ENCODE data around the gene UVRAG.
"Not testable (repeated sequence)": the region's sequence is repeated elsewhere in the genome, so short reads cannot be mapped to it uniquely, and the experiment has no call there.

UVRAG gene

DNA sequence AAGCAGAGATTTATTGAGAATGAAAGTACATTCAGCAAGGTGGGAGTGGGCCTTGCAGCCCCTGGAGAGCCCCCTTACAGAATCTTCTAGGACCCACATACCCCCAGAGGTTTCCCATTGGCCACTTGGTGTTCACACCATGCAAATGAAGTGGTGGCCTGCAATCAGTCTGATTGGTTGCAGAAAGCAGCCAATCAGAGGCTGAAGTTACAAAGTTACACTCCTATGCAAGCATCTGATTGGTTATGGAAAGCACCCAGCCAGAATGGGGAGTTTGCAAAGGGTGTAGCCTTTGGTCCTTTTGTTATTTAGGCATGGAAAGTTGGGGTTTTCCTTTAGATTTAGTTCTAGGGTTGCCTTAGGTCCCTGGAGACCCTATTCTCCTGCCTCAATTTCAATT, 34.9 kb downstream of the UVRAG start:
- no peak for DNase-seq

DNA sequence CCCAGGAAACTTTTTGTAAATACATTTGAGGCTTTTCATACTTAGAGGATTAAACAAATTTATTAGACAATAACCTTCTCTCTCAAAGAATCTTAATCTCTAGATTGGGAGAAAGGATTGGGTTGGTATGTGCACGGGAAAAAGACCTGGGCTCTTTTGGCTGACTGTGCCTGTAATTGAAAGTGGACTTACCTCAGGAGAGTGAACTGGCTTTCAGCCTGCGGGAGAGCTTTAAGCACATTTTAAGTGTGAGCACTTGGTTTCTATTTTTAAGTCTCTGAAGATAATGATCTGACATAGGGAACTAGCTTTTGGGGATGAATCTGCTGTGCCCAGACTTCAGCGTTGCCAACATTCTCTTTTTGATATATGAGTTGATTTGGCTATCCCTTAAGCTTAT, 35.8 kb downstream of the UVRAG start:
- no peak for DNase-seq

DNA sequence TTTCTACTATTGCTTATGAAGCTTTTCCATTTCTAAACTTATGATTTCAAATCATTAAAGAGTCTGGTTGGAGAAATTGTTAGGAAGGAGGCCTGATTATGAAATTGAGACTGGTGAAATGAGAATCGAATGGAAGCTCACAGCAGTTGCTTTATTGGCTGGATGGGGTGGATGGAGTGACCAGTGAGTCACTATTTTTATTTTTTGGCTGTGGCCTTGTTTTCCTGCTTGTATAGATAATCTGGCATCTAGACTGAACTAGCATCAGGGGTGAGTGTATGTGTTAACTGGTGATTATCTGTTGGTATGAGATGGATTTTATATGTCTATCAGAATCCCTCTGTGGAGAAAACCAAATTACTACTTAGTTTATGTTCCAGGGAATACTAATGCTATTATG, 36.2 kb downstream of the UVRAG start:
- no peak for DNase-seq

DNA sequence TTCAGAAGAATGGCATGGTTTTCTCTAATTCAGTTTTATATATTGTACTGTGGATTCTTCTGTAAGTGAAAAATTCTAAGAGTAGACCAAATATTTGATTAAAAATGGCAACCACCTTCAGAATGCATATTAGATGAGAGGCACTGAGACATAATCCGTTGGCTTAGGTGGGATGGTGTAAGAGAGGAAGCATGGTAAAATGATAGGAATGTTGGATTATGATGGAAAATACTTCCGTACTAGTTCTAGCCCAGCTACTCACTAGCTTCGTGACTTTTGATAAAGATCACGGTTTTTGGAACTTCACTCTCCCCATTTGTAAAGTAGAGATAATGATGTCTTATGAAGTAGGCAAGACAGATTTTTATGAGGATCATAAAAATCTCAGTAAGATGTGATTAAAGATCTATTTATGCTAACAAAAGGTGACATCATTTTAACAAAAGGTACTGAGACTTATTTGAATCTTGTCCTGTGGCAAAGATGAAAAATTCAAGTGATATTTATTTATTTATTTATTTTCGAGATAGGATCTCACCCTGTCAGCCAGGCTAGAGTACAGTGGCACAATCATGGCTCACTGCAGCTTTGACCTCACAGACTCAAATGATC, 37.5 kb downstream of the UVRAG start:
- no peak for DNase-seq

DNA sequence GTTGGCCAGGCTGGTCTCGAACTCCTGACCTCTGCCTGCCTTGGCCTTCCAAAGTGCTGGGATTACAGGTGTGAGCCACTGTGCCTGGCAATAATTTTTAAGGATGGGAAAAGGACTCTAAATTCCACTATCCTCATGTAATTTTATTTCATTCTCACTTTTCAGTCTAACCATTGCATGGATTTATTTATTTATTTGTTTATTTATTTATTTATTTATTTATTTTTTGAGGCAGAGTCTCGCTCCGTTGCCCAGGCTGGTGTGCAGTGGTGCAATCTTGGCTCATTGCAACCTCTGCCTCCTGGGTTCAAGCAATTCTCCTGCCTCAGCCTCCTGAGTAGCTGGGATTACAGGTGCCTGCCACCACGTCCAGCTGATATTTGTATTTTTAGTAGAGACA, 38.6 kb downstream of the UVRAG start:
- DNase-seq: not testable (repeated sequence)

DNA sequence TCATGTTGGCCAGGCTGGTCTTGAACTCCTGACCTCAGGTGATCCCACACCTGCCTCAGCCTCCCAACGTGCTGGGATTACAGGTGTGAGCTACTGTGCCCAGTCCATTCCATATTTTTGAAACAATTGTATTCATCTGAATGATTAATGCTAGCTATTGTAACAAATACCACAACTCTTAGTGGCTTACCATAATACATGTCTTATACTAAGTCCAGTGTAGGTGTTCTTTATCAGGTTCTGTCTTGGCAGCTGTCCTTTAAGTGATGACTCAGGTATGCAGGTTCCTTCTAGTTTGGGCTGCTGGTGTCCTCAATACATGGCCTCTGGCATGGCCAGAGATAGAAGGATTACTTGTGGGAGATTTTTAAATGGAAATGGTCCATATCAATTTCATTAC, 39.0 kb downstream of the UVRAG start:
- DNase-seq: no peak

DNA sequence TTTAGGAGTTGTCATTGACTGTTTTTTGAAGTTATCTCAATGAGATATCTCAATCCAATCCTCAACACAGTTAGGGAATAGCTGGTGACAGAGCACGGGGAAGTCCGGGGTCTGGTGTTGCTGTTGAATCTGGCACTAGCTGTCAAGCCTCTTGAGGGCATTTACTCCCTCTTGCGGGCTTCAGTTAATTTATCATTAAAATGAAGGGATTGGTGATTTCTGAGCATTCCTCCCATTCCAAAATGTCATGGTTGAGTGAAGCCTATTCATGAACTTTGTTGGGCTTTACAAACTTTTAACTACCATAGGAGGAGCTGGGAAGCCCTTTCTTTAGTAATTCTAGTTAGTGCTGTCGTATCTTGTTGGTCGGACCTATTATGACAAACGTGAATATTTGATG, 40.2 kb downstream of the UVRAG start:
- no peak for DNase-seq

DNA sequence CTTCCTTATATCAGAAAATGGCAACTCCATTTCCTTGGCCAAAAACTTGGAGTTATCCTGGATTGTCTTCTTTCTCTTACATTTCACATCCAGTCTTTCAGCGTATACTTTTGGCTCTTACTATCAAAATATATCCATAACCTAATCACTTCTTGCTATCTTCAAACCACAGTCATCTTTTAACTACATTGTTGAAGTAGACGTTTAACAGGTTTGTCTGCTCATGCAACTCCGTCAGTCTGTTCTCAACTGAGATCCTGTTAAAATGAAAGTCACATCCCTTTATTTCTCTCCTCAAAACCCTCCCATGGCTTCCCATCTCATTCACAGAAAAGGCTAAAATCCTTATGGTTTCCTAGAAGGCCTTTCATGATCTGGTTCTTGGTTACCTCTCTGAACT, 41.9 kb downstream of the UVRAG start:
- DNase-seq: no peak

DNA sequence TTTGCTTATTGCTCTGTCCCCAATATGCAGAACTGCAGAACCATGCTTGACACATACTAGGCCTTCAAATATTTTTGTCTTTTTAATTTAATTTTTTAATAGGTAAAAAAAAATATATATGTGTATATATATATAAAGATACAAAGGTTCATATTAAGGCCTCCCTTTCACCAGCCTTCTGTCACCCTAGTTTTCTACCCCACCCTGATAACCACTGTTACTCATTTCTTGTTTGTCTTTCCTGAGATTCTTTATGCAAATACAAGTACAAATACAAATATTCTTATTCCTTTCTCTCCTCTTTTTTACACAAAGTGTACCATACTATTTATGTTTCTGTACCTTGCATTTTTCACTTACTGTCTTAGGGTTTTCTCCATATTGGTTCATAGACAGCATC, 43.0 kb downstream of the UVRAG start:
- no peak for DNase-seq

DNA sequence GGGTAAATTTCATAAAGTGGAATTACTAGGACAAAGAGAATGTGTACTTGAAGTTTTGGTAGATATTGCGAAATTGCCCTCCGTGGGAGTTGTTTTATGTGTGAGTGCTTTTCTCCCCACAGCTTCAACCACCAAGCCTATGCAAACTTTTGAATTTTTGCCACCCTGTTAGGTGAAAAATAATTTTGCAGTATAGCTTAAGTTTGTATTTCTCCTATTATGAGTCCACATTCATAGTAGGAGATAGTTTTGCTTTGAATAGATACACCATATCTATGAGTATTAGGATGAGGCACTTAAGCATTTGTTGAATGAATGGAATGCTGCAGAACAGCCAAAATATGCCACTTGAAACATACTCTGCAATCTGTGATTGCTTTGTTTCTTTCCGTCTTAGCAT, 43.6 kb downstream of the UVRAG start:
- no peak for DNase-seq

DNA sequence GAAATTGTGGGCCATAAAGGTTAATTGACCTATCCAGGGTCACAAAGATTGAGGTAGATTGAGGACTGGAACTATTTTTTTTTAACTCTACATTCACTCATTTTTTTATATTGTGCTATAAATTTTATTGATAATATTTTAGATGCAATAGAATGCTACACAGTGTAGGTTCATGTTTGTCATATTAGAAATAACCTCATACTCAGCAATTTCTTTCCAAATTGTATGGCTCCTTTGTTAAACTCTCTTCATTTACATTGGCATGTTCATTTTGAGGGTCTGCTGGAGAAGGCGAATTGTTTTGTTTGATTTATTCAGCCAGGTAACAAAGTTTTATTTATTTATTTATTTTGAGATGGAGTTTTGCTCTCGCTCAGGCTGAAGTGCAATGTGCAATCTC, 44.6 kb downstream of the UVRAG start:
- no peak for DNase-seq

DNA sequence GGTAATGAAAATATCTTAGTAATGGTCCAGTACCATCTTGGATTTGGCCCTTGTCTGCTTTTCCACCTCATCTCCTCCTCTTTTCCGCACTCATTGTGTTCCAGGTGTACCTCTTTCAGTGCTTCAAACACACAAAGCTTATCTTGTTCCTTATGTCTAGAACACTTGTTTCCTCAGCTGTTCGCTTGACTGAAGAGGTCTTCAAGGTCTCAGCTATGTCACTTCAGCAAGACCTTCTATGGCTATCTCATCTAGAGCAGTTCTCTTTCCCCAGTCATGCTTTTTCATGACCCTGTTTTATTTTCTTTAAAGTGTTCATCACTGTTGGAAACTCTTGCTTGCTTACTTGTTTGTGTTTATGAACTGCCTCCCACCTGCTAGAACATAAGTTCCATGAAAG, 47.4 kb downstream of the UVRAG start:
- DNase-seq: no peak

DNA sequence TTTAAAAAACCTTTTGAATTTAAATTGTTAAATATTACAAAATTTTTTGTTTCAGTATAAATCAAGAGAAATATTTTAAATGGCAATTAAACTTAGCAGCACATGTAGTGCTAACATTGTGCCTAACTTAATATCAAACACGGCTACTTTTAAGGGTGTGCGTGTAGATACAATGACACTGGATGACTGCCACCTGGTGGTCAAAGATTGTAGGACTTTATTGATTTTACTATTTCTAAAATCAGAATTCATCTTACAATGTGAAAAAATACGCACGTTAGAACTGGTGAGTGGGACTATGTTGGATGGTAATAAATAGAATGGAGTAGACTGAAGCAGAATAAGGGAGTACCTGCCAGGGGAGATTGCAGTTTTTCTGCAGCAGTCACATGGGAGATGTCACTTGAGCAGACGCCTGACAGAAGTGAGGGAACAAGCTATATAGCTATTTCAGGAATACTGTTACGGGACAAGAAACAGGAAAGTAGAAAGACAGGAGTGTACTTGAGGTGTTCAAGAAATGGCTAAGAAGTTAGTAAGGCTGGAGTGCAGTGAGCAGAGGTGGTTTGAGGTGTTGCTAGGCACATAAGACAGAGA, 52.9 kb downstream of the UVRAG start:
- peak; percentile 9 for DNase-seq

DNA sequence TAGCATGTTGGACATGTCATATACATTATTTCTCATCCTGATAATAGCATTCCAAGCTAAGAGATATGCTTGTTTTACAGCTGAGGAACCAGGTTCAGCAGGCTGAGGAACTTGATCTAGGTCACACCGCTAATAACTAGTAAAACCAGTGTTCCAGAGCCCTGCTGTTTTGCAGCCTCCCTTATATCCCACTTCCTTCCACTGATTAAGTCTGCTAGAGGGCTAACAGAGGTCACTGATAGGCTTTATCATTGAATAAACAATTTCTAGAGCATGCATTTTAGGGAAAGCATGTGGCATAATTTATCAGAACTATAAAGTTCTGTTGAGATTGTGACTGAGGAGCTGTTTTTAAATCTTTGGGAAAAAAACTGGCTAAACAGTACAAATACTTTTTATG, 54.0 kb downstream of the UVRAG start:
- no peak for DNase-seq

DNA sequence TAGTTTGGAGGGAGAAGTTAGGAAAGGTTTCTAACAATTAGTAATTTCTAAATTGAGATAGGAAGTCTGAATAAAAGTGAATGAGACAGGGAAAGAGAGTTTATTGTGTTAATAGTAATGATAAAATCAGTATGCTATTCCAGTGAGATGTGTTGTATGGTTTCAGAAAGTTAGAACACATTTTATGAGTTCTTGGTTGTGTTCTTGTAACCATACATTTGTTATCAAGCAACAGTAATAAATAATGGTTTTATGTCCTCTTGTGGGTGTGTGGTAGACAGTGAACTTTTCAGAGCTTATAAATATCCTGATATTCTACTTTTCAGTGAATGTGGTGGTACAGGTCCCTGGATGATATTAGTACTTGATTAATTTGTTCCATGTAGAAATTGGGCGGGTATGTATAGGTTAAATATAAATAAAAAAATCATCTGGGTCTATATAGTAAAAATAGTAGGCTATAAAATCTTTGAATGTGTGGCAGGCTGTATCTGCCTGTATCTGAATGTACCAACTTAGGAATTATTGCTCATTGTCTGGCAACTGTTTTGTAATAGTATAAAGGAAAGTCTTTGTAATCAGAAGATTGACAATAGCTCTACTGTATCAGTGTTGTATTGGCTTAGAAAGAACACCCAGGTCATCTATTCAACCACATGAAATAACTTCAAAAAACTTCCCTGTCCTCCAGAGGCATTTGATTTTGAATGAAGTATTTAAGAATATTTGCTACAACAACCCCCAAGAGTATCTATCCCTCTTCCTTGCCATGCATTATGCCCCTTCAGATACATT, 54.8 kb downstream of the UVRAG start:
- DNase-seq: no peak

DNA sequence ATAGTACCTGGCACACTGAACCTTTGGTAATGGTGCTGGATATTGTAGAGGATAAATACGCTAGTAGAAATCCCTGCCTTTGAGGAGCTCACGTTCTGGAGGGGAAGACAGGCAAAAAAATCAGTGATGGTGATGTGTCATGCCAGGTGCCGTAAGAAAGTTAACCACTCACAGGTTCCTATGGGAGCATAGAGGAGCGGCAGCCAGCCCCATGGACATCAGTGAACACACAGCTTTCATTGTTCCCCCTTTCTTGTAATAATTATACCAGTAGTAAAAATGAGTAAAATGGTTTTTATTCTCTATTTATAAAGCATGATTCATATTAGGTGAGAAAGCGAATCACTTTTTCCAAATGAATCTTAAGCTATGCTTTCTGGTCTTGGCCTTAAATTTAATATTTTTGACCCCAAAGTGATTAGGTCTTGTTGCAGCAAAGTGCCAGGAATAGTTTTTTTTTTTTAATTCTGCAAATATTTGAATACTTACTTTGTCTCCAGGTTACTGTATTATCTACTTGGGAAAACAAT, 57.9 kb downstream of the UVRAG start:
- DNase-seq: no peak

DNA sequence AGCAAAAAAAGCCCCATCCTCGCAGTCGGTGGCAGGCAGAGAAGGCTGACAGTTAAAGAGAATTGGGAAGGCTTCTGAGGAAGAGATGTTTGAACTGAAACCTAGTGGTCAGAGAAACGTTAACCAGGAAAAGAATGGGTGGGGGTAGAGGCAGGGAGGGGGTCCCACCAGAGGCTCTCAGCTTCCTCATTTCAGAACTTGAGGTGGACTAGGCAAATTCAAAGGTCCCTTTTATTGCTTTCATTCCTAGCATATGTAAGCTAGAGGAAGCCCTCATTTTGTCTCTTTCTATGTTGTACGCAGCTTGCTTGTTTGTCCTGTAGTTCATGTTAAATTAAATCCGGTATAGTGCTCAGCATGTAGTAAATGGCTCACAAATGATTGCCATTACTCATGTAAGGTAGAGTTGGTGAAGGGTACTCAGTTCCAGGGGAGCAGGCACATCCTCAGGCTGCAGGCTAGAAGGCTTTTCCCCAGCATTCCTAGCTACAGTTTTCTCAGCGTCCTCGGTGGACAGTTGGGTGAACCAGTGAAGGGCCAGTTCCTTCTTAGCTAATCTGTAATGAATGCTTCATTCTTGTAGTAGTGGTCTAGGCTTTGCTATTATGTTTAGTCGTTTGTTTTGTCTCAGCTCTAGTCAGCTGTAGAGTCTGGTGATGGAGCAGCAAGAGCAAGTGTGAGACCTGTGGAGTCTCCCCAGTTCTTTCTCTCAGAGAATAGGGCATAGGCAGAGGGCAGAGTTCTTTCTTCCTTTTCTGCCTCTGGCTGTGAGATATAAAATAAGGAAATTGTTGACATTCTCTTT, 58.6 kb downstream of the UVRAG start:
- DNase-seq: no peak

DNA sequence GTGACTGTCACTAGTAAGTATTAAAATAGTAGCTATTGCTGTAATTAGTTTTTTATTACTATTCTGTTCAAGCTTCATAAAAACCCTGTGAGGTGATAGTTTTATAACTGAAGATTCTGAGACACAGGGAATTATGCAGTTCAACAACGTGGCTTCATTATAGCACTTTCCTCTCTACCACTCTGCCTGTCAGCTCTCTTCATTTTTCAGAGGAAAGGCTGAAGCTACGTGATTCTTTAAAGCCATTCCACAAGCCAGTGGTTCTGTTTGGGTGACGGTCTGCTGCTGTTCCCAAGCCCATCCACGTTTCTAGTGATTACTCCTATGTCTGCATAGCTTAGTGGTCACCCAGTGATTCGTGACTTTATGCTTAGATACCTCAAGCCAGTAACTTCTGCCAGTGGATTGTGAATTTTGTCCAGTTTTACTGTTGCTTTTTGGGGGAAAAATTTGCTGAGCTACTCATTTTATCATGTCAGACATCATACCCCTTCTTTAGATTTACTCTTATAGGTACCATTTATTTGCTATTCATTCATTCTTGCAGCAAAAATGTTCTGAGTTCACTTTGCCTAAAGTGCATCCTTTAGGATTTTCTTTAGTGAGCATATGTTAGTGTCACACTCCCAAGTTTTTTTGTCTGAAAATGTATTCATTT, 59.8 kb downstream of the UVRAG start:
- DNase-seq: no peak

DNA sequence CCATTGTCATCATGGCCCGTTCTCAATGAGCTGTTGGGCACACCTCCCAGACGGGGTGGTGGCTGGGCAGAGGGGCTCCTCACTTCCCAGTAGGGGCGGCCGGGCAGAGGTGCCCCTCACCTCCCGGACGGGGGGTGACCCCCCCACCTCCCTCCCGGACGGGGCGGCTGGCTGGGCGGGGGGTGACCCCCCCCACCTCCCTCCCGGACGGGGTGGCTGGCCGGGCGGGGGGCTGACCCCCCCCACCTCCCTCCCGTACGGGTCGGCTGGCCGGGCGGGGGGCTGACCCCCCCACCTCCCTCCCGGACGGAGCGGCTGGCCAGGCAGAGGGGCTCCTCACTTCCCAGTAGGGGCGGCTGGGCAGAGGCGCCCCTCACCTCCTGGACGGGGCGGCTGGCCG, 62.3 kb downstream of the UVRAG start:
- DNase-seq: not testable (repeated sequence)

DNA sequence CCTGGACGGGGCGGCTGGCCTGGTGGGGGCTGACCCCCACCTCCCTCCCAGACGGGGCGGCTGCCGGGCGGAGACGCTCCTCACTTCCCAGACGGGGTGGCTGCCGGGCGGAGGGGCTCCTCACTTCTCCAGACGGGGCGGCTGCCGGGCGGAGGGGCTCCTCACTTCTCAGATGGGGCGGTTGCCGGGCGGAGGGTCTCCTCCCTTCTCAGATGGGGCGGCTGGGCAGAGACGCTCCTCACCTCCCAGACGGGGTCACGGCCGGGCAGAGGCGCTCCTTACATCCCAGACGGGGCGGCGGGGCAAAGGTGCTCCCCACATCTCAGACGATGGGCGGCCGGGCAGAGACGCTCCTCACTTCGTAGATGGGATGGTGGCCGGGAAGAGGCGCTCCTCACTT, 62.9 kb downstream of the UVRAG start:
- not testable (repeated sequence) for DNase-seq

DNA sequence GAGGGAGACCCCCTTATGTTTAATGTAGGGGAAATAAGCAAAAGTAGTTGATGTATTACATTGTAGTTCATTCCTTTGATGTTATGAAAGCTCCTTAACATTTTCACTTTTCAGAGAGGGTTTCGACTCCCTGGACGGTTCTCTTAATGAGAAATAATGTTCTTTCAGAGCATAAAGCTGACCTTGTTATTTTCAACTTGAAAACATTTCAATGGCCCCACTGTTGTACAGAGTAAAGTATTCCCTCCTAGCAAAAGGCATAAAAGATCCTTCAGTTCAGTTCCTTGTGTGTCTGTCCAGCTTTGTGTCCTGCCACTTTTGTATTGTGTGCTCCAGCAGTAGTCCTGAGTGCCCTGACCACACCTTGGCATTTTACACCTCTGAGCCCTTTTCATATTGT, 63.9 kb downstream of the UVRAG start:
- DNase-seq: no peak

DNA sequence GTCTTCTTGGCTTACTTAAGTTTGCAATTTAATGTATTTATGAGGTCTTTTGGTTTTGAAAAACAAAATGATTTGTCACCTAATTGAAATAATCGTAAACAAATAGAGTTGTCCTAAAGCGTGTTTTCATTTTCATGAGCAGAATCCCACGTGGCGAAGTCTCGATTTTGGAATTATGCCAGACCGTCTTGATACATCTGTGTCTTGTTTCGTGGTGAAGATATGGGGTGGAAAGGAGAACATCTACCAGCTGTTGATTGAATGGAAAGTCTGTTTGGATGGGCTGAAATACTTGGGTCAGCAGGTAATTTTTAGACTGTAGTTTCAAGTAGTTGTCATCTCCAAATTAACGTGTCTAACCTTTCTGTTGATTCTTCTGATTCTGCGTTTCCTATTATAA, 64.7 kb downstream of the UVRAG start:
- no peak for DNase-seq

DNA sequence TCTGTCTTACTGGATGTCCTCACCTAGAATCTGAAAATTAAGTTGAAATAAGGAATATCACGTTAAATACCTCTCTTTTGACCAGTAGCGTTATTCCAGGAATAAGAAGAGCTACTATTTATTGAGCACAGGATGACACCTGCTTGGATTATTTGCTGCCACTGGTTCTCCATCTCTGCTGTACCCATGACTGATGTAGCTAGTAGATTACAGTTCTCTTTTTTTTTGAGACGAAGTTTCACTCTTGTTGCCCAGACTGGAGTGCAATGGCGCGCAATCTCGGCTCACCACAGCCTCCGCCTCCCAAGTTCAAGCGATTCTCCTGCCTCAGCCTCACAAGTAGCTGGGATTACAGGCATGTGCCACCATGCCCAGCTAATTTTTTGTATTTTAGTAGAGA, 65.3 kb downstream of the UVRAG start:
- not testable (repeated sequence) for DNase-seq
